PC-3 (cell line): ENCODE measurements around the gene NOSTRIN.

ENCODE experiments used
- EZH2phosphoT487 ChIP-seq: fragments of 300-600 bp; sonication (generic); IDR thresholded peaks from 2 replicates; pipeline ENCODE4 v1.6.1; 2018; ENCODE audit warnings: mild to moderate bottlenecking, antibody characterized with exemption, low read length, borderline replicate concordance
- TF ChIP-seq, protein P1 (sequence below): fragments of 300-600 bp; sonication (generic); conservative IDR thresholded peaks from 2 replicates; pipeline ENCODE4 v1.5.1; 2017; ENCODE audit warnings: antibody characterized with exemption, low read depth, mild to moderate bottlenecking, low read length

DNA sequence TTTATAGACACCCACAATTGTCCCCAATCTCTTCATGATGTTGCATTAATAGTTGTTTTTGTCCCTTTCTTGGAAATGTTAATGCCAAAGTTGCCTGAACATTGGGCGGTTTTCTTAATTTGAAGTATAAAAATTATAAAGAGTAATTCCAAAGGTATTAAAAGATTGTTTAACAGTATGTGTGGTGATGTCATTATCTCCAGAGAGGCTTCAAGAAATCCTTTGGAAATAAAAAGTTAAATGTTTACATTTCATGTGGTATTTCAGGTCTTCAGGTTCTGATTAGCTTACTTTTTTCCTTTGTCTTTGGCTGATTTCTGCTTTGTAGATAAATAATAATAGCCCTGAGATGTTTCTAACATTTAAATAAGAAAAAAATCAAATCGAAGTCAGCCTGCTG lies 29.3 kb upstream of the NOSTRIN start:
- TF ChIP-seq, protein P1, sequence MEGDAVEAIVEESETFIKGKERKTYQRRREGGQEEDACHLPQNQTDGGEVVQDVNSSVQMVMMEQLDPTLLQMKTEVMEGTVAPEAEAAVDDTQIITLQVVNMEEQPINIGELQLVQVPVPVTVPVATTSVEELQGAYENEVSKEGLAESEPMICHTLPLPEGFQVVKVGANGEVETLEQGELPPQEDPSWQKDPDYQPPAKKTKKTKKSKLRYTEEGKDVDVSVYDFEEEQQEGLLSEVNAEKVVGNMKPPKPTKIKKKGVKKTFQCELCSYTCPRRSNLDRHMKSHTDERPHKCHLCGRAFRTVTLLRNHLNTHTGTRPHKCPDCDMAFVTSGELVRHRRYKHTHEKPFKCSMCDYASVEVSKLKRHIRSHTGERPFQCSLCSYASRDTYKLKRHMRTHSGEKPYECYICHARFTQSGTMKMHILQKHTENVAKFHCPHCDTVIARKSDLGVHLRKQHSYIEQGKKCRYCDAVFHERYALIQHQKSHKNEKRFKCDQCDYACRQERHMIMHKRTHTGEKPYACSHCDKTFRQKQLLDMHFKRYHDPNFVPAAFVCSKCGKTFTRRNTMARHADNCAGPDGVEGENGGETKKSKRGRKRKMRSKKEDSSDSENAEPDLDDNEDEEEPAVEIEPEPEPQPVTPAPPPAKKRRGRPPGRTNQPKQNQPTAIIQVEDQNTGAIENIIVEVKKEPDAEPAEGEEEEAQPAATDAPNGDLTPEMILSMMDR = no peak
- TF ChIP-seq EZH2phosphoT487 = no peak
